SKM-1 treated with dmso at 0.1 percent for 144 hours (cell line): ENCODE measurements around the gene MTMR6.
"Not testable (repeated sequence)": the region's sequence is repeated elsewhere in the genome, so short reads cannot be mapped to it uniquely, and the experiment has no call there.

Experiments used
- DNase-seq: peaks from one replicate; lab custom pipeline; 2025; ENCODE audit not compliant: unreplicated experiment; lab: John Stamatoyannopoulos, UW

The MTMR6 gene

DNA sequence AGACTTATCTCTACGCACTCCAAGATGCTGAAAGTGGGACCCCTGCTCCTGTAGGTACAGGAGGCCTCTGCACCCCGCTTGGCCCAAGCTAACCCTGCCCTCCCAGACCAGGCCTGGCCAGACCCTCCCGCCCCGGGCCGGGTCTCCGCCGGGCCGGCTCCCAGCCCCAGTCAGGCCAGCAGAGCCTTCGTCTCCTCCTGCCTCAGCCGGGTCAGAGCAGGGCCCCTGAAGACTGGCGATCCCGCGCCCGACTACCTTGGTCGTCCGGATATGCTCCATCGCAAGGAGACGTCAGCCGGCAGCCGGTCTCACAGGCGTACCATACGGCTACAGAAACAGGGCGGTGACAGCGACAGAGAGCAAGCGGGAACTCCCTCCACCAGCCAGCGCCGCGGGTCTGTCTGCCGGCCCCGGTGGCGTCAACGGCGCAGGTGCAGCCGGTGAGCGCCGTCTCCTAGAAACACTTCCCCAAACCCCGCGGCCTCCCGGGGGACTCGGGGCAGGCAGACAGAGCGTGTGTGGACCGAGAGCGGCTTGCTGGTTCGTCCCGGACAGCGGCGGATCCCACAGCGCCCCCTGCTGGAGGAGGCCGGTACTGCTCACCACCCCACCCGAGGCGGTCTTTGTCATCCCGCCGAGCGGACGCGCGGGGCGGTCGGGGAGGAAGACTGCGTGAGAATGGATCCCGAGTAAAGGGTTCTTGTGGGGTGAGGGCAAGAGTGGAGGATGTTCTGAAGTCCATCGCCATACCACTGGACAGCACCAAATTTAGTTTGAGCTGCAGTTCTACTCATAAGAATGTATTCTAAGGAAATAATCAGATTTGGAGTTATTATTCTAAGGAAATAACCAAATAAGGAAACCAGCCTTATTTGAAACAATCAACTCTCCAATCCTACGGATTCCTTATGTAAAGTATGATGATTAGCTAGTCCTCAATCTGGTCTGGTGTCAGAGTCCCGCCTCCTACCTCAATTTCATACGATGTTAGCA, at the start of gene MTMR6:
TSS of gene MTMR6 (minus strand) at position 520 of the 993 bp plus-strand sequence. CDS start at position 279, 241 bp downstream.
- peak; percentile 79 for DNase-seq

DNA sequence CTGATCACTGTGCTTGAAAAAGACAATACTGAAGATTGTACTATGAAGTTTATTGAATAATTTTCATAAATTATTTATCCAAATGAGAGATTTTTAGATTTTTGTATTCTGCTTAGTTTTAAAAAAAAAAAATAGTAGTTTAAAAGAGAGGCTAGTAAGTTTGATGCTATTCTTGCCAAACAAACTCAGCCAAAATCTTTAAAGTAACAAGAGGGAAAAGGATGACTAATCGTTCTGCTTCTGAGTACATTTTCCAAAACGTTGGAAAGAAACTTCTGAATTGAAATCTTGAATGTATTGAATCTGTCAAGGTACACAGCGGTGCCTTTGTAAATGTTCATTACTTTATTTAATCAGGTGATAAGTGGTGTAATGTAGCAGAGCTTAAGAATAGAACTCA, 48.6 kb upstream of the MTMR6 start:
- no peak for DNase-seq

DNA sequence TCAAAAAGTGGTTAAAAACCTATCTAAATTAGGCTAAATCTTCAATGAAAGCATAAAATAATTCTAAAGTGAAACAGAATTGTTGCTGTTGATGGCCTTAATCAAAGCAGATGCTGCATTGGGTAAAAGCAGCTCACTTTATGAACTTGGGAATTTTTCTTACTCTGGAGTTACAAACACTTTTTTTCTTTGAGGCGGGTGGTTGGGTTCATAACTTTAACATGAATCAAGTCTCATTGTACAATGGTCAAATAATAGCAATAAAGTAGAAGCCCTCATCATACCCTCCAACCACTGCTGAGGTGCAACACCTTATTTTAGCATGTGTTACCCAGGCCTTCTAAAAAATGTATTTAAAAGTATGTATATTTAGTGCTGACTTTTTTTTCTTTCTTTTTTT, 43.3 kb upstream of the MTMR6 start:
- DNase-seq, result no peak

DNA sequence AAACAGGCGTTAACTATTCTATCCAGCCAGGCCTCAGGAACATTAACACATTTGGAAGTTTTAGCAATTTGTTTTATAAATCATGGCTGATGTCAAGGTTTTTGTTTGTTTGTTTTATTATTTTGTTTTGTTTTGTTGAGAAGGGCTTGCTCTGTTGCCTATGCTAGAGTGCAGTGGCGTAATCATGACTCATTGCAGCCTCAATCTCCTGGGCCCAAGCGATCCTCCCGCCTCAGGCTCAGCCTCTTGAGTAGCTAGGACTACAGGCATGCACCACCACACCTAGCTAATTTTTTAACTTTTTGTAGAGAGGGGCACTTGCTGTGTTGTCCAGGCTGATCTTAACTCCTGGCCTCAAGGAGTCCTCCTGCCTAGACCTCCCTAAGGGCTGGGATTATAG, 42.4 kb upstream of the MTMR6 start:
- no peak for DNase-seq

DNA sequence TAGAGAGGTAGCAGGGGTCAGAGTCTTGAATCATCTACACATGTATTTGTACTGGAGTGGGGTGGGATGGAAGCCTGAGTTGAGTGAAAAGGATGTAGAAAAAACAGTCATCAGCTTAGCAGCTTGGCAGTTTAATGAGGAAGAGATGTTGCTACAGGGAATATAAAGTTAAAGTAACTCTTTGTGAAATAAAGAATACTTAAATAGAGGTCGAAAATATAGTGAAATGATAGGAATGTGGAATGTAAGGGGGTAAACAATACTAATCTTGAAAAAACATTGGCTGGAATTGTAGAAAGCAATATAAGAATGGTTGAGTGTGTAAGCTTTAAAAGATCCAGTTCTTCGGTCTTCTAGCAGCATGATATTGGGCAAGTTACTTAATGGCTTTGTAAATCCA, 36.8 kb upstream of the MTMR6 start:
- no peak for DNase-seq

DNA sequence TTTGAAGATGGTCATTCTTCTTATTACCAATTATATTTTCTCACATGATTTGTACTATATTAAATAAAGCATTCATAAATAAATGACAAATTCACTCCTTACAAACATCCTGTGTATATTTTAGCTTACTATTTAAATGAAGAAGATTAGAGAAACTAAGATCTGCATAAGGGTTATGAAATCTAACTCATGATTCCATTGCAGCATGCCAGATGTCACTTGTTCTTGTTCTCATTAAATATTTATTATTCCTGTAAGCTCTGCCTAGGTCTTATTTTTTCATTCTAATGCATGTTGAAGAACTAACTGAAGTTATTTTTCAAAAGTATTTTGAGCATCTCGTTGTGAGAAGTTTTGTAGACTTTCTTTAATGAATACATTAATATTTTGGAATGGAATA, 32.5 kb upstream of the MTMR6 start:
- no peak for DNase-seq

DNA sequence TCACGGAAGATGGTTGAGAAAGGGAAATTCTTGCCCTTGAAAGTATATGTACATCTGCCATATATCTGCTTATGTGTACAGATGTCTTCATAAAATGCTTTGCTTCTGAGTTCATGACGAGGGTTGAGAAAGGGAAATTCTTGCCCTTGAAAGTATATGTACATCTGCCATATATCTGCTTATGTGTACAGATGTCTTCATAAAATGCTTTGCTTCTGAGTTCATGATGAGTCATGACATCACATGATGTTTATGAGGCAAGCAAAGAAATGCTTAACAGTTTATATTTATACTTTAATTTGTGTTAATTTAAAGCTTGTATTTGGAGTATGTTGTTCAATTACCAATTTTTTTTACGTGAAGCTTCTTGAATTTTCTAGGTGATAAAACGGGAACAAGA, 31.7 kb upstream of the MTMR6 start:
- DNase-seq, result not testable (repeated sequence)

DNA sequence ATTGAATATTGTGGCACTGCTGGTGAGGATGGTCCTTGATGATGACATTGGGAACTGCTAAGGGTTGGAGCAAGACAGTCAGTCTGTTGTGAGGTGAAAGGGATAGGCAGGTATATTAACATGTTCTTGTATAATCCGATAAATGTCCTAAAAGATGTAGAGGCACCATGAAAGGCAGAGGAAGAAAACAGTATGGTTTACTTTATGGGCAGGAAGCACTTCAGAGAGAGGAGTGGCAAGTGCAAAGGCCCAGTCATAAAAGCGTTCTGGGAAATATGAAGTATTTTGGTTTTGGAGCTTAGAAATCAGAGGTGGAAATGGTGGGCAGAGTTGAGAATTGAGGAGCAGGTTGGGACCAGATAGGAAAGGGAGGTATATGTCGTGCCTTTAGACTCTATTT, 23.6 kb upstream of the MTMR6 start:
- no peak for DNase-seq

DNA sequence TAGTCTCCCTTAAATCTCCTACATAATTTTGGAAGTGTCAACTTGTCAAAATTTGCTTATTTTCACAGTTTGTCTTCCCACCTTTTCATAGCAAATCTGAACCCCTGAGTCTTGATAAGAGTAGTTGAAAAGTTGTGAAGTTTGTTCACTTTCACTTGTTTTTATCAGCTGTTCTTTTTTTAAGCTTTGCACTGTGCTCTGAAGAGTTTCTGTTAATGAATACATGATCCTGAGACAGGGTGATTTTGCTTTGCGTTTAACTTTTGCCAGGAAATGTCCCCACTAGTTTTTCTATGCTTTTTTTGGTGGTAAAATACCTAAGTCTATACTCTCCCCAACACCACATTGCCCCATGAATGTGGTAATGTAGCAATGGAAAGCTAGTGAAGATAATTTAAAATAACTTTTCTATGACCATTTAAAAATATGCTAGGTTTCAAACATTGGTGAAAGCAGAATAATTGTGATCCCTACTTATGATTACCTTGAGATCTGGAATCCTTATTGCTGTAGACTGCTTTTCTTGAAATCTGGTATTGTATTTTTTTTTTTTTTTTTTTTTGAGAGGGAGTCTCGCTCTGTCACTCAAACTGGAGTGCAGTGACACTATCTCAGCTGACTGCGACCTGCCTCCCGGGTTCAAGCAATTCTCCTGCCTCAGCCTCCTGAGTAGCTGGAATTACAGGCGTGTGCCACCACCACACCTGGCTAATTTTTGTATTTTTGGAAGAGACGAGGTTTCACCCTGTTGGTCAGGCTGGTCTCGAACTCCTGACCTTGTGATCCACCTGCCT, 19.6 kb upstream of the MTMR6 start:
- DNase-seq, result no peak

DNA sequence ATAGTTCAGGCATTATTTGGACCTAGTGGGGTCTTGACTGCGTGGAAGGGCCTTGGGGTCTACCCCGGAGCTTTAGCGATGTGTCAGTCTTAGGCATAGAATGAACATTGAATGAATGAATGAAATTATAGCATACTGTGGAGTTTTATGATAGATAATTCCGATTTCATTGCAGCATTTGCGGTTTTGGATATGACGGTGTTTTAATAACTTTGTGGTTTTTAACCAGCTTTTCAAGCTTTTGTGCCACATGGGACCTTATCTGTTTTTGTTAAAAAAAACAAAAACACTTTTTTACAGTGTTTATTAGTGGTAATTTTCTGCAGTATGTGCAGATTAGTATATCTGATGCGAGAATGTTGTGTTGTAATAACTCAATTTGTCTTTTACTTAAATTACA, 14.8 kb upstream of the MTMR6 start:
- DNase-seq, result no peak

DNA sequence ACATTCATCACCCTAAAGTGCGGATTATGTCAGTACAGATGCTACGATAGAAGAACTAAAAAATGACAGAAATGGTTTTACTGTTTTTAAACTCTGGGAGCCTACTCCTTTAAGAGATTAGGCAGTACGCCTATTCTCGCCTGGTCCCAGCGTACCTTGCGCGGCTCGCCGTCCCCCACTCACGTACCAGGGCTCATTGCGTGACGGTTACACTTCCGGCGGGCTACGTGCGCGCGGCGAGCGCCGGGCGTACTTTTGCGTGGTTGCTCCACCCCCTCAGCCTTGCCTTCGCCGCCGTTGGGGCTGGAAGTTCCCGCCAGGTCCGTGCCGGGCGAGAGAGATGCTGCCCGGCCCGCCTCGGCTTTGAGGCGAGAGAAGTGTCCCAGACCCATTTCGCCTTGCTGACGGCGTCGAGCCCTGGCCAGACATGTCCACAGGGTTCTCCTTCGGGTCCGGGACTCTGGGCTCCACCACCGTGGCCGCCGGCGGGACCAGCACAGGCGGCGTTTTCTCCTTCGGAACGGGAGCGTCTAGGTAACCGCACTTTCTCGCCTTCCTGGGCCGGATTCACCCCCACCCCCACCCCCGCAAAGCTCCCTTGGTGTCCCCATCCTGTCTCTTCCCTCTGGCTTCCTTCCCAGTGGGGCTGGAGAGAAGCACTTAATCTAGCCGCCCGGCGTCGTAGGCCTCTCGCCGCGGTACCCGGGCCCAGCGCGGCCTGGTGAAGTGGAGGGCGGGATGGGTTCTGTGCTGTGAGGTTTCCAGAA, 14.2 kb upstream of the MTMR6 start, which contains the start of gene NUP58:
TSS of gene NUP58 (plus strand) at position 279 of the 767 bp plus-strand sequence. CDS start at position 428, 149 bp downstream.
- peak; percentile 93 for DNase-seq

DNA sequence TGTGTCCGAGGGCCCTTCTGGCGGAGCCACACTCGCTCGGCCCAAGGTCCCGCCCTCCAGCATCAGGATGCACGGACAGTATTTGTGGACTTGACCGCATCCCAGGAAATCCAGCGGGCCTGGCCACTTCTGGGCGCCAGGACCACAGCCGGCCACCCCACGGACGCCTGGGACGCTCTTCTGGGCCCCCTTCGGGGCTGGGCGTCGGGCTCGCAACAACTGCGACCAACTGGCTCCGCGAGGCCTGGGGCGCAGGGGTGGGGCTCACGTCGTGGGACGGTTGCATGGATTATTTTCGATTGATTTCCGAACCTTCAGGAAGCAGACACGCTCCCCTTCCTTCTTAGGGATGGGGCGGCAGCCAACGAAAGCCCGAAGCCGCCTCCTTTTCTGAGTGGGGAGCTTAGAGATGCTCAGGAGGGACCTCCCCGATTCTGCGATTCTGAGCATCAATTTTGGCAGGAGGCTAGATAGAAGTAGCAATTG, 13.6 kb upstream of the MTMR6 start:
- no peak for DNase-seq

DNA sequence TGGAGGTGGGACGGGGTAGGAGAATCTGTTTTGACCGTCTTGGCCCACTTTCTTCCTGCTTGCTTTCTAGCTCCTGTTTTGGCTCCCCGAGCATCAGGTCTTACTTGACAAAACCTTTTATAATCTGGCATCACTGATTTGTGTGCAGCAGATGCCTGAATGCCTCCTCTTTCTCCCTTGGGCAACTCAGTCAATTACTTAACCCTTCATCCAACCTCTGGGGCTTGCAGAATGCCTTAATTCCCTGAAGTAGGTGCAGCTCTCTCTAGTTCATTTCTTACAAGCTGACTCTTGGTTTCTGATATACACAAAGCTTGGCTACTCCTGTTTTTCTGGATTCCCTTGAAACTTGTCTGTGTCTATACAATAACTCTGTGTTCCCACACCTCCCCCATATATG, 8.4 kb upstream of the MTMR6 start:
- DNase-seq, result no peak

DNA sequence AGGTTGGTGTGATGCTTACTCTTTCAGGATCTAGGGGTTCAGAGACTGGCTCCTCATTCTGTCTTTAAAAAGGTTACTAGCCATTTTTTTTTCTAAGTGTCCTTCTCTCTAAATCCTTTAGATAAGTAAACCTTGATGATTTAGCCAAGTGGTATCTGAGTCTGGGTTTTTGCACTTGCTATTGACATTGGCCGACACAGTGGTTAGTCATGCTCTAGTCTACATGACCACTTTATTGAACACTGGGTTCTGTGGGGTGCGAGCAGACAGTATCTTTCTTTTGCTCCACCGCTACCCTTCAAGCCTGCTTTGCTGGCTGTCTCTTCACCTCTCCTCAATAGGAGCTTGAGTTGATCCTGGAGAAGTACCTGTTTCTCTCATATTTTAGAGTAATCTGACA, 7.9 kb upstream of the MTMR6 start:
- no peak for DNase-seq

DNA sequence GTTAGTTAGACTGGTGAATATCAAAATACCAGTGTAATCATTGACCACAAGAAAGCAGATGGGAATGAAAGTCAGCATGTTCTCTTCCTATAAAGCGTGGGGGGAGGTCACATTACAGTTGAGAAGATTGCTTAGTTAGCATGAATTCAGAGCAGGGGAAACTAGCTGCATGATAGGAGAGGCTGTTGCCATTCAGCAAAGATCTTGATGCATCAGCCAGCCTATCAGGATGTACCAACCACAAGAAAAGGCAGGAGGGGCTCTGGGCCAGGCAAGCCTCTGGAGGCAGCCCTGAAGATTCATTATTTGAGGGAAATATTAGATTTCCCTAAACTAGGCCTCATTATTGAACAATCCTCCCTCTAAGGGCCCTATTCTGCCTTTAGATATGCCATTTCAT, 5.0 kb upstream of the MTMR6 start:
- no peak for DNase-seq

DNA sequence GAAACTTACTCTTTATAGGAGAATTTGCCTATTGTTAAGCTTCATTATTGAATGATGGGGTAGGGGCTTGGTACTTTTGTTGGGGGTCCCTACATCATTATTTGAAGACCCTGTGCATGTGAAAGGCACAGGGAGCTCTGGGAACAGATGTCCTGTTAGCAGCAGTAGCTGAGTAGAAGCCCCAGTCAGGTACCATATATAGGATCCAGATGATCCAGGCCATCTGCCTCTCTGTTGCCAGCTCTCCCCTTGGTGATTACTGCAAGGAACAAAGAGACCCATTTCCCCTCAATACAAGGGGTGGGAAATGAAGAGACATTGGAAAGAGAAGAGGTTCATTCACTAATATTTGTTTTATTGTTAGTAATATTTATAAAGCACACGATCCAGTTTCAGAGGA, 4.4 kb upstream of the MTMR6 start:
- DNase-seq, result no peak

DNA sequence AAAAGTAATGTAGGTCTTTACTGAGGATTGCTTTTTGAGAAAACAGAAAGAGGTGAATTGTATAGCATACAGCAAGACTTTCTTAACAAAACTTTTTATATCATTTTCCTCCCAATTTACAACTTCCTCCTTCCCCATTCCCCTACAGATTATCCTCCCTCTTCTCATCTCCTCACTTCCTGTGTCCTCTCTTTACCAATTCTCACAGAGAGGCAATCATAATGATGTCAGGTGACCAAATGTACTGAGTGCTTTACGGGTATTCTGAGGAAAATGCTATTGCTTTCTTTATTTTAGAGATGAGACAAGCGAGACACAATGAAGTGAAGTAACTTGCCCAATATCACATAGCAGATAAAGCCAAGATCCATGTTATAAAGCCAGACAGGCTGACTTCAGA, 1.7 kb upstream of the MTMR6 start:
- DNase-seq, result peak; percentile 33

DNA sequence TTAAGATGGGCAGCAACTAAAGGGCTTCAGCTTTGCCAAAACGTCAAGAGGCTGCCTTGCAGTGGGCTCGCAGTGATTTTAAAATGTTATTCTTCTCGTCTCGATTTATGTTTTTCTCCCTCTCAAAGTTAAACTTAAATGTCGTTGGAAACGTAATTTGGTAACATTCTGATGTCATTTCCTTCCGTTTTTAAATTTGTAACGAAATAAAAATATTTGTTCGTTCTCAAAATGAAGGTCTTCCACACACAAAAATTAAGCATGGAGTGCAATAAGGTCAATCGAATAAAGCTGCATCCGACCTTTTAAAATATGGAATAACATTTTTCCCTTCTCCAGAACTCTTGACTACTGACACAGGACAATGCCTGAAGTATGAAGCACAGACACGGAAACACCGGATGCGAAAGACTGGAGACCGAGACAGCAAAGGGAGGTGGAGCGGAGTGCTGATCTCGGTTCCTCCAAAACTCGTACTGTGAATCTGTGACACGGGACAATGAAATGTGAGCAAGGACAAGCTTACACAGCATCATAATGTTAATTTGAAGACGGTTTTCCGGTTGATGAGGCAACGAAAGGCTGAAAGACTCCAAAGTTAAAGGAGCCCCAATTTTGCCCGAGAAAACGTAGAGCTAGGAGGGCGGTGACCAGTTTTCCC, 850 bp downstream of the MTMR6 start:
- DNase-seq, result peak; percentile 35

DNA sequence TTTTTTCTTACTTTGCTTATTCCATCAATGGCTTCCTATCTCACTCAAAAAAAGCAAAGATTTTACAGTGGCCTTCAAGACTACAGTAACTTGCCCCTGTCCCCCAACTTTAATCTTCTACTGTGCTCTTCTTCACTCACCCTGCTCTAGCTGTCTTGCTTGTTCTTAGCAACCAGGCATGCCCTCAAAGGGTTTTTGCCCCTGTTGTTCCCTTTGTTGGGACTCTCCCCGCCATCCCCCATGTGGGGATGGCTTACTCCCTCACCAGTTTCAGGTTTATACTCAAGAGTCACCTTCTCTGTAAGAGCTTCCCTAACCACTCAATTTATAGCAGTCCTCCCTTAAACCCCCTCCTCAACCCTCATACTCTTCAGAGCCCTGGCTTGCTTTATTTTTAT, 5.4 kb downstream of the MTMR6 start:
- no peak for DNase-seq

DNA sequence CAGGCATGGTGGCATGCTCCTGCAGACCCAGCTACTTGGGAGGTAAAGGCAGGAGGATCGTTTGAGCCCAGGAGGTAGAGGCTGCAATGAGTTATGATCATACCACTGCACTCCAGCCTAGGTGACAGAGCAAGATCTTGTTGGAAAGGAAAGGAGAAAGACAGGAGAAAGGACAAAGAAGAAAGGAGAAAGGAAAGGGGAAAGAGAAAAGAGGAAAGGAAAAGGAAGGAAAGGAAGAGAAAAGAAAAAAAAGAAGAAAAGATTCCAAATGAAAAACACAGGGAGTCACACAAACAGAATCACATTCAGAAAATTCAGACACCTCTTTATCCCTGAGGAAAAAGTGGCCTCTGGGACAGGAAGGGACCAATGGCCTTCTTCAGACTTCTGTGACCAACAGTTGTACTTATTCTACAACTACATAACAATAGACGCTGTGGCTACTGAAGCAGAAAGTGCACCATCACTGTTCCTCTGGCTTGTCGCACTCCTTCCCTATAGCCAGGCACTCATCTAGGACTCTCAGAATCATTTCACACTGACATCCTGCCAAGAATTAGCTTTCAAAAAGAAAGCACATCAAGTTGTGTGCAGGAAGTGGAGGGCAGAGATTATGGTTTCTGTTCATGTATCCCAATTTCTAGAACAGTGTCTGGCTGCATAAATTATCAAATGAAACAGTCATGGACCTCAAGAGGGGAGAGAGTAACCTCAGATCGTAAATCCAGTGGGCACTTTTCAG, 5.9 kb downstream of the MTMR6 start:
- DNase-seq, result no peak
